Nucleus accumbens (tissue), 56 donors: ENCODE results near the gene RTBDN.

ENCODE experiments used
- DNase-seq, 56 donors: peaks; one replicate each; lab custom pipeline; 2025; lab: John Stamatoyannopoulos, UW

RTBDN gene

DNA sequence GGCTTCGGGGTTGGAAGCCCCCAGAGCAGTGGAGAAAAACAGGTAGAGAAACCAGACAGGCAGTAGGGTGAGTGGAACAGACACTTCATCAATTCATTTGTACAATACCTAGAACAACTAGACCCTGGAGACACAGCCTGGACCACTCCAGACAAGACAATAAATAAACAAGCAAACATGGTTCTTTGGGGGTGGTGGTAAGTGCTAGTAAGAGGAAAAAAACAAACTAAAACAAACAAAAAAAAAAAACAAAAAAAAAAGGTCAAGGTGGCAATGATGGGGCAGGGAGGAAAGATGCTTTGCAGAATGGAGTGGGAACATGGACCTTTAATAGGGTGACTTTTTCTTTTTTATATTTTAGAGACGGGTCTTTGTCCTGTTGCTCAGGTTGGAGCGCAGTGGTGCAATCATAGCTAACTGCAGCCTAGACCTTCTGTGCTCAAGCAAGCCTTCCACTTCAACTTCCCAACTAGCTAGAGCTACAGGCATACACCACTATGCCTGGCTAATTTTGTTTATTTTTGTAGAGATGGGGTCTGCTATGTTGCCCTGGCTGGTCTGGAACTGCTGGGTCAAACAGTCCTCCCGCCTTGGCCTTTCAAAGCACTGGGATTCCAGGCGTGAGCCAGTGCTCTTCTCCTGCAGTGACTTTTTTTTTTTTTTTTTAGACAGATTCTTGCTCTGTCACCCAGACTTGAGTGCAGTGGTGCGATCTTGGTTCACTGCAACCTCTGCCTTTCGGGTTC is 40.0 kb downstream of the RTBDN start:
- no peak for DNase-seq

DNA sequence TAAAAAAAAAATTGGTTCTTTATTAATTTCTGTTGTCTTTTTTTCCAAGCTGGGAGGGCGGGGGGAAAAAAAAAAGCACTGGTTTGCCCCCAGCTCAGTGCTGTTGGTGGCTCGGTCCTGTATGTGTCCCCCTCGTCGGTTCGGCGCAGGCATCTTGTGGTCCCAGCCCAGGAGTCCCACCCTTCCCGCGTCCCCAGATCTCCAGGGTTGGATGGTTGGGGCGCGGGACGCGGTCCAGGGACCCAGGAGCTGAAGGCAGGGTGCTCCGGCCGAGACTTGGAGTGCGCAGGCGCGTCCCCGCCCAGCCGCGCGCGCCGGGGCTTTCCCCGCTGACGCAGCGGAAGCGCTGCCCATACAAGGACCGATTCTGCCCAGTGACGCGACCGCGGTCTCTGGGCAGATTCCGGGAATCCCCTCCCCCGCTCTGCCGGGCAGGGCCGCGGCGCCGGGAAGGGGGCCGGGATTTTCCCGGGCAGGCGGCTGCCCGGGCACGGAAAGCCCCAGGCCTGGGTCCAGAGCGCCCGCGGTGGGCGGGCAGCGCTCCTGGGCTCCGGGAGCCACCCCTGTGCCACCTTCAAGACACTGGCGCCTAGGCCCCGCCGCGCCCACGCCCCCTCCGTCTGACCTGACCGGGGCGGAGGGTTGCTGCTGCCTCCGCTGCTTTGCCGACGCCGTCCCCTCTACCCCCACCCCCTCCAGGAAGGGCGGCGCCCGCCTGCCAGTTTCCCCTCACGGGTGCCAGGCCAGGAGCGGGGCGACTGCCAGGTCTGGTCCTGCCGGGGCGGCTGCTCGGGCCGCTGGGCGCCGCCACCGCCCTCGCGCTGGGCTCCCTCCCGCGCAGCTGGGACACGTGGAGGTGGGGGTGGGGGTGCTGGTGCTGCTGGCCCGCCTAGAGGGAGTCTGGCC is 40.8 kb downstream of the RTBDN start:
- peak in 55 of 56 donors; percentile 63 to 95 (median 88) for DNase-seq

DNA sequence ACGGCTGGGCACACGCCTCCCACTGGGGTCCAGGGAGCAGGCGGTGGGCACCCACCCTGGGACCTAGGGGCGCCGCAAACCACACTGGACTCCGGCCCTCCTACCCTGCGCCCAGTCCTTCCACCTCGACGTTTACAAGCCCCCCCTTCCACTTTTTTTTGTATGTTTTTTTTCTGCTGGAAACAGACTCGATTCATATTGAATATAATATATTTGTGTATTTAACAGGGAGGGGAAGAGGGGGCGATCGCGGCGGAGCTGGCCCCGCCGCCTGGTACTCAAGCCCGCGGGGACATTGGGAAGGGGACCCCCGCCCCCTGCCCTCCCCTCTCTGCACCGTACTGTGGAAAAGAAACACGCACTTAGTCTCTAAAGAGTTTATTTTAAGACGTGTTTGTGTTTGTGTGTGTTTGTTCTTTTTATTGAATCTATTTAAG is 41.5 kb downstream of the RTBDN start:
- peak in 6 of 56 donors; percentile 30 to 71 (median 43) for DNase-seq

DNA sequence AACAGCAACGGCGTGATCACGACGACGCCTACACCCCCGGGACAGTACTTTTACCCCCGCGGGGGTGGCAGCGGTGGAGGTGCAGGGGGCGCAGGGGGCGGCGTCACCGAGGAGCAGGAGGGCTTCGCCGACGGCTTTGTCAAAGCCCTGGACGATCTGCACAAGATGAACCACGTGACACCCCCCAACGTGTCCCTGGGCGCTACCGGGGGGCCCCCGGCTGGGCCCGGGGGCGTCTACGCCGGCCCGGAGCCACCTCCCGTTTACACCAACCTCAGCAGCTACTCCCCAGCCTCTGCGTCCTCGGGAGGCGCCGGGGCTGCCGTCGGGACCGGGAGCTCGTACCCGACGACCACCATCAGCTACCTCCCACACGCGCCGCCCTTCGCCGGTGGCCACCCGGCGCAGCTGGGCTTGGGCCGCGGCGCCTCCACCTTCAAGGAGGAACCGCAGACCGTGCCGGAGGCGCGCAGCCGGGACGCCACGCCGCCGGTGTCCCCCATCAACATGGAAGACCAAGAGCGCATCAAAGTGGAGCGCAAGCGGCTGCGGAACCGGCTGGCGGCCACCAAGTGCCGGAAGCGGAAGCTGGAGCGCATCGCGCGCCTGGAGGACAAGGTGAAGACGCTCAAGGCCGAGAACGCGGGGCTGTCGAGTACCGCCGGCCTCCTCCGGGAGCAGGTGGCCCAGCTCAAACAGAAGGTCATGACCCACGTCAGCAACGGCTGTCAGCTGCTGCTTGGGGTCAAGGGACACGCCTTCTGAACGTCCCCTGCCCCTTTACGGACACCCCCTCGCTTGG is 42.1 kb downstream of the RTBDN start:
- DNase-seq: peak in 45 of 56 donors; percentile 18 to 81 (median 61)

DNA sequence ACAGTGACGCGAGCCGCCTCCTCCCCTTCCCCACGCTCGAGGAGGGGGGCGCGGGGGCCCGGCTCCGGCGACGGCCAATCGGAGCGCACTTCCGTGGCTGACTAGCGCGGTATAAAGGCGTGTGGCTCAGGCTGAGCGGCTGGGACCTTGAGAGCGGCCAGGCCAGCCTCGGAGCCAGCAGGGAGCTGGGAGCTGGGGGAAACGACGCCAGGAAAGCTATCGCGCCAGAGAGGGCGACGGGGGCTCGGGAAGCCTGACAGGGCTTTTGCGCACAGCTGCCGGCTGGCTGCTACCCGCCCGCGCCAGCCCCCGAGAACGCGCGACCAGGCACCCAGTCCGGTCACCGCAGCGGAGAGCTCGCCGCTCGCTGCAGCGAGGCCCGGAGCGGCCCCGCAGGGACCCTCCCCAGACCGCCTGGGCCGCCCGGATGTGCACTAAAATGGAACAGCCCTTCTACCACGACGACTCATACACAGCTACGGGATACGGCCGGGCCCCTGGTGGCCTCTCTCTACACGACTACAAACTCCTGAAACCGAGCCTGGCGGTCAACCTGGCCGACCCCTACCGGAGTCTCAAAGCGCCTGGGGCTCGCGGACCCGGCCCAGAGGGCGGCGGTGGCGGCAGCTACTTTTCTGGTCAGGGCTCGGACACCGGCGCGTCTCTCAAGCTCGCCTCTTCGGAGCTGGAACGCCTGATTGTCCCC is 42.9 kb downstream of the RTBDN start, which contains the start of gene JUNB:
TSS of gene JUNB (plus strand) at position 142 of the 706 bp plus-strand sequence. CDS start at position 428, 286 bp downstream.
- DNase-seq: peak; percentile 77 to 98 (median 96)

DNA sequence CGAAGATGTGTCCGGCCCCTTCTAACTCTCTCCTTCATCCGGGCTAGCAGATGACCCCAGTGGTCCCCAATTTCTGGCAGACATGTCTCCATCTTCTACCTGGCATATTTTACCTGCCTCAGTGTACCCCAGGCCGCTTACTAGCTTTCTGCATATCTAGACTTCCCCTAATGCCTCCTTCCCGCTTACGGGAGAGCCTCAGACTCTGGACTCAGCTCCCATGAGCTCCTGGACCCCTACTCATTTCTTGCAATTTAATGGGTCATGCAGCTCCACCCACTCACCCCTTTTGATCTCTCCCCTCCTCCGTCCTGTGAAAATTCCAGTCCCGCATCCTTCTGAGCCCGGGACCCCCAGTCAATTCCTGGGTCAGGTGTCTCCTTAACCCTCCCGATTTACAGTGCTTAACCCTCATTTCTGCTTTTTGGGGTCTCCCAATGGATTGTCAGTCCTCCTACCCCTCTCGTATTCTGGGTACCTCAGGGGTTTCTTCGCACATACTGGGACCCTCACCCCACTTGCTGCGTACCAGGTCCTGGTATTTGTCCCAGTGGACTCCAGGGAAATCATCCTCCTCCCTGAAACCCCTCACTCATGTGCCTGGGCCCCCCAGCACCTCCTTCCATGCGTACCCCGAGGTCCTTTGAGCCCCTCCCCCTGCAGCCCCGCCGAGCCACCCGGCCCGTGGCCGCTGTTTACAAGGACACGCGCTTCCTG is 43.6 kb downstream of the RTBDN start:
- peak in 7 of 56 donors; percentile 33 to 58 (median 45) for DNase-seq

DNA sequence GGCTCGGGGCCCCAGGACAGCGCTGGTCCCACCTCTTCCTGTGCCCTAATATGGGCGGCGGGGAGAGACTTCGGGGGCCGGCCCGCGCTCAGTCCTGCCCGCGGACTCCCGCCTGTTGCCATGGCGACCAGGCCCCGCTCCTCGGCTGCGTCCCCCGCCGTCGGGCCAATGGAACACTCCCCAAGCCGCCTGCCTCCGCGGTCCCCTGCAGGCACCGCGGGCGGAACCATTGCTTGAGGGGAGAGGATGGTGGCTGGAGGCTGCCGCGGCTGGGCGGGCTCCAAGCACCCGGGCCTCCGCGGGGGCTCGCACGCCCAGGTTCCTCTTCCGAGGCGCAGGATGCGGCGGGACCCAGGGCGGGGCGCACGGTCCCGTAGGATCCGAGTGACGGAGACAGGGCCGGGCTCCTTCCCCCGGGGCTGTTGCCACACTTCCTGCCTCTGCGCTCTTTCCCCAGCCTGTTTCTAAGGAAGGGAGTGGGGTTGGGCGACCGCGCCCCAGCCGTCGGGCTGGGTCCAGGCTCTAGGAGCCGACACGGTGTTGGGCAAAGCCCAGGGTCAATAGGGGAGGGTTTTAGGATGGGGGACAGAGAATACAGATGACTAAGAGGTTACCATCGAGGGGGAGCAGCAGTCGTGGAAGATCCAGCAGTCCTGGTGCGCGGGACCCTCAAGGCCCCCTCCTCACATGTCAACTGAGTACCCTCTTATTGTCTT is 44.3 kb downstream of the RTBDN start:
- peak in 55 of 56 donors; percentile 47 to 97 (median 89) for DNase-seq

DNA sequence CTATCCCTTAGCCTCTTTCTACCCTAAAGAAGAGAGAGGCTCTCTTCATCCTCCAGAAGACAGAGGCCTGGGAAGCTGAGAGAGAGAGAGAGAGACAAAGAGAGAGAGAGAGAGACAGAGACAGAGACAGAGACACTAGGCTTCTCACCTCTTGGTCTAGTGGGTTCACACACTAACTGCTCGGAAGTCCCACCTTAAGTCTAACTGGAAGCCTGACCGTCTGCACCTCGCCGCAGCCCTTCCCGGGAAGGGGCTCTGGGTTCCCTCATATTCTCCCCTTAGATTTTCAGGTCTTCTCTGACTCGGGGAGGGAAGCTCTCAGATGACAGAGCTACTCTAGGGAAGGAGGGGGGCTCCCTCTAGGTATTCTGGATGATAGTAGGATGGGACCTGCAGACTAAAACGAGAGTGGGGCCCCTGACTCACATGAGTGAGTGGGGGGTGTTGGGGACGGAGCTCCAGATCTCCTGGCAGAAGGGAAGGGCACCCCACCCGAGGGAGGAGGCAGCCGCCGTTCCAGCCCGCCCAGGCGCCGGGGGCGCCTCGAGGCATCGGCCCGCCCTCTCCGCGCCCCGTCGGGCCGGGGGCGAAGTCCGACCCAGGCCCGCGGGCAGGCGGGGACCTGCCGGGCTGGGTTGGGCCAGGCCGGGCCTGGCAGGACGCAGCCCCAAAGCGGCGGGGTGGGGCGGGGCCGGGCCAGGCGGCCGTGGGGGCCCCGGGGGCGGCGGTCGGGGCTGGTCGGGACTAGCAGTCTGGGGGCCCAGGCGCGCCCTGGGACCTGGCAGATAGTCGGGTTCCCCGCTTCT is 45.1 kb downstream of the RTBDN start:
- peak in 6 of 56 donors; percentile 19 to 78 (median 46) for DNase-seq

DNA sequence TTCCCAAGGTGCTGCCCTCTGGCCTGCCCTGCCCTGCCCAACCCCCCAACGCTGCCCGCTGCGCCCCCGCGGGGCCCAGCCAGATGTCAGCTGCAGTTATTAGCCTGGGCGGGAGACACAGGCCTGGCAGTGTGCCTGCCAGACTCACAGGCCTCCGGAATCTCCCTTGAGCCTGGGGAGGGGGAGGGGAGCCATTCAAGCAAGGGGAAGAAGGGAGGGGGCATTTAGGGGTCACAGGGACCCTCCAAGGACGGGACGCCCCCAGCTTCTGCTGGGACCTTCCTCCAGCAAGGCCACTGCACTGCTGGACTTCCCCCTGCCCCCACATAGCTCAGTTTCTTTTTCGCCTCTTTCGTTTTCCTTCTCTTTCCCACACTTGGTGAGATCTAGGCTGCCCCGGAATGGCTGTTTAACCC is 45.7 kb downstream of the RTBDN start:
- peak in 49 of 56 donors; percentile 17 to 84 (median 55) for DNase-seq

DNA sequence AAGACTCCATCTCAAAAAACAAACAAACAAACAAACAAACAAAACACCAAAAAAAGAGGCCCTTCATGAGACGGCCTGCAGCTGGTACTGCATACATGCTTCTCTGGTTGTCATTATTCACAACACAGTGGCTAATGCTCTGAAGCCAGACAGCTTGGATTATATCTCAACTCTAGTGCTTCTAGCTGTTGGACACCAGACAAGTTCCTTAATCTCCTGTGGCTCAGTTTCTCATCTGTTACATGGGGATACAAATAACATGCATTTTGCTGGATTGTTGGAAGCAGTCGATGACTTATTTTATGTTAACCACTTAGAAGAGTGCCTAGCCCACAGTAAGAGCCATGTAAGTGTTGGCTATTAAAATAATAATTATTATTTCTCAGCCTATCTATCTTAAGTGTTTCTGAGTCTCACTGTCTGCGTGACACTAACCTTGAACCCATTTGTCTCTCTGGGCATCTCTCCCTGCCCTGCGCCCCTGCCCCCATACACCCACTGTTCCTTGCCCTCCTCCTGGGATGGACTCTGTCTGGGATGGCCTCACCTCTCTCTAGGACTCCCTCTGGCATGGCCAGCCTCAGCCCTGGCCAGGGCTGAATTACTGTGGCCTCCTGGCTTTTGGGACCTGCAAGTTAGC is 46.2 kb downstream of the RTBDN start:
- no peak for DNase-seq

DNA sequence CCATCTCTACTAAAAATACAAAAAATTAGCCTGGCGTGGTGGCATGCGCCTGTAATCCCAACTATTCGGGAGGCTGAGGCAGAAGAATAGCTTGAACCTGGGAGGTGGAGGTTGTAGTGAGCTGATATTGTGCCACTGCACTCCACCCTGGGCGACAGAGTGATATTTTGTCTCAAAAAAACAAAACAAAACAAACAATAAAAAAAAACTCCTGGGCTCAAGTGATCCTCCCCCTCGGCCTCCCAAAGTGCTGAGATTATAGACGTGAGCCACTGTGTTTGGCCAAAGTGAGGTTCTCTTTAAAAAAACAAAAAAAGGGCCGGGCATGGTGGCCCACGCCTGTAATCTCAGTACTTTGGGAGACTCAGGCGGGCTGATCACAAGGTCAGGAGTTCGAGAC is 46.9 kb downstream of the RTBDN start:
- no peak for DNase-seq

DNA sequence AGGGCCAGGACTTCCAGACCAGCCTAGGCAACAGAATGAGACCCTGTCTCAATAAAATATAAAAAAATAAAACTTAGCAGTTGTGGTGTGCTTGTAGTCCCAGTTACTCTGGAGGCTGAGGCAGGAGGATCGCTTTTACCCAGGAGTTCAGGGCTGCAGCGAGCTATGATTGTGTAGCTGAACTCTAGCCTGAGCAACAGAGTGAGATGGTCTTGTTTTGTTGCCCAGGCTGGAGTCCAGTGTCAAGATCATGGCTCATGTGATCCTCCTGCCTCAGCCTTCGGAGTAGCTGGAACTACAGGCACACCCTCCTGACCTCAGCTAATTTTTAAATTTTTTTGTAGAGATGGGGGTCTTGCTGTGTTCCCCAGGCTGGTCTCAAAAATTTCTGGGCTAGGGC is 47.4 kb downstream of the RTBDN start:
- no peak for DNase-seq

DNA sequence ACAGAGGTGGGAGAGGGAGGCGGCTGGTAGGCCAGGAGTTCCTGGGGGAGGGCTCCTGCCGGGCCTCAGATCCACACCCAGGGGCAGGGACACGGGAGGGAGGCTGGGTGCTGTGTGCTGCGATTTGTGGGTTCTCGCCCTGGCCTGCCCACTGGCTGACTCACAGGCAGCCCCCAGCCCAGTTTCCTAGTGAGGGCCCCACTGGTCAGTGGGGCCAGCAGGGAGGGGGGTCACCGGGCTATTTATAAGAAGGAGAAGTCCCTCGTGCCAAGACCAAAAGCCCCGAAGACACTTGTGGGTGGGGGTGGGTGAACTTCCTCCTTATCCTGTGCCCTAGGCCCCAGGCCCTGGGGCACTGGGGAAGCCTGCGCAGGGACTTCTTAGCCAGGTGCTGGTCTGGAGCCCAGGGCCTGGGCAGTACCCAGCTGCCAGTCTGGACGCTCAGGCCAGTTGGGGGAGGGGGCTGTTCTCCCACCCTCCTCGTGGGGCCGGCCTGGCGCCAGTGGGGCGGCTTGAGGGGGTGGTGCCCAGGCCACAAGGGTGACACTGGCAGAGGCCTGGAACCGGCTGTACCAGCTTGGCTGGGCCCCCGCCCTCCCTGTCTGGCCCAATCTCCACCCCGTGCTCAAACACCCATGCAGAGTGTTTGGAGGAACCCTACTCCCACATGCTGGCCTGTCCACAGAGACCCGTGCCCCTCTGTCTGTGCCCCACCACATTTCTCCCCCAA is 48.1 kb downstream of the RTBDN start:
- DNase-seq: peak in 47 of 56 donors; percentile 15 to 80 (median 49)

DNA sequence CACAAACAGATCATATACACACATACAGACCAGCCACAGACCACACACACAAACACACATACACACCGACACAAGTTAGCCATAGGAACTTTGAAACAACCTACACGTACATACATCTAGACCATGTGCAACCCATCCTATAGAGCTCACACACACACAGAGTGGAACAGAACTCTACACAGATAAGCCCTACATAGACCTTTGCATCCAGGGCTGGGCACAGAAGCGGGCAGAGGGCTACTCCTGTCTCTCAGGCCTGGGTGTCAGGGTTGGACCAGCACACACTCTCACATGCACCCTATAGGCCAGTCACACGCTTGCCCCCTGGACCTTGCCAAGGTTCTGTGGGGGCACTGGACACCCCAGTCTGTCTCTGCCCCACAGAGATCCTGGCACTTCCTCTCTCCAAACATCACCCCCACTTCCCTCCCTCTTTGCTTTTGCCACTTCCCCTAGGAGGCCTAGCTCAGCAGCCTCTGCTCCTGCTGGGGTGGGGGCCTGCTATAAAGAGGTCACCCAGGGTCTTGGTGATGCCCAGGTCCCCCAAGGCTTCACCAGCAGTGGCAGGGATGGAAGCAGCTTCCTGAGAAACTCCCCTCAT is 48.8 kb downstream of the RTBDN start:
- peak in 17 of 56 donors; percentile 2 to 35 (median 20) for DNase-seq

DNA sequence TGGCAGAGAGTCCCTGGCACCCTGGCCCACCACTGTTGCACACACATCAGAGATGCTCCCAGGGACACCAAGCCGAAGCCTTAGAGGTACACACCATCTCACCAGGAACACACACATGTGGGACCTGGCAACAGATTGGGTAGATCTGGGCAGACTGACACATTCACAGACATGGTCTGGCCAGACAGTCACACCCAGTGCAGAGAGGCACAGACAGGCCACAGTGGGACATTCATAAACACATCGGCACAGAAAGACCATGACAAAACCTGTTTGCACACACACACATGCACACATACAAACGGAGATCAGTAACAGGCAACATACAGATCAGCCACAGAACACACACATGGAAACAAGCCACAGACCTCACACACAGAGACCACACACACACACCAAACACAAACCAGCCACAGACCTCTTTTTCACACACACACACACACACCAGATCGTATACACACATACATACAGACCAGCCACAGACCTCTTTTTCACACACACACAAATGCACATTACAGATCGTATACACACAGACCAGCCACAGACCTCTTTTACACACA is 49.4 kb downstream of the RTBDN start:
- DNase-seq: no peak
